Spleen (tissue), 11 donors: ENCODE results near the gene OFD1. TPM values are rescaled to one million over a fixed set of nuclear protein-coding genes. Genes with fewer than 3 reads are reported as not detected.
A peak's percentile ranks its signal among the peaks of the same experiment; 100 is the strongest.

Experiments
- DNase-seq: peaks from one replicate; pipeline ENCODE4 v3.0.0-alpha.2; 2020
- H3K27ac ChIP-seq, 8 donors: fragments of 200-600 bp; sonication (generic) in 7 of 8; 1 replicate in 4 of 8; 2 replicates in 4 of 8; pipeline versions ENCODE4 v1.5.0 to v1.8.0; 2016 to 2021; ENCODE audit warnings: inconsistent platforms in 4 of 8, mild to moderate bottlenecking in 4 of 8, moderate library complexity in 1 of 8
- H3K27me3 ChIP-seq, 7 donors: fragments of 200-600 bp; sonication (generic) in 6 of 7; replicated peaks in 1 of 7; 1 replicate in 4 of 7; 2 replicates in 3 of 7; pipeline versions ENCODE4 v1.5.0 to v1.8.0; 2016 to 2021; ENCODE audit warnings: inconsistent platforms in 3 of 7, mild to moderate bottlenecking in 1 of 7
- H3K36me3 ChIP-seq, 6 donors: fragments of 200-600 bp; sonication (generic) in 5 of 6; 1 replicate in 4 of 6; 2 replicates in 2 of 6; pipeline versions ENCODE4 v1.5.0 to v1.8.0; 2016 to 2021; ENCODE audit warnings: inconsistent platforms in 2 of 6
- H3K4me1 ChIP-seq, 6 donors: fragments of 200-600 bp; sonication (generic) in 5 of 6; 1 replicate in 3 of 6; 2 replicates in 3 of 6; pipeline versions ENCODE4 v1.5.0 to v1.8.0; 2016 to 2021; ENCODE audit warnings: inconsistent platforms in 3 of 6
- H3K4me3 ChIP-seq, 8 donors: fragments of 200-600 bp; sonication (generic) in 7 of 8; 1 replicate in 4 of 8; 2 replicates in 4 of 8; pipeline versions ENCODE4 v1.5.0 to v1.8.0; 2016 to 2021; ENCODE audit warnings: inconsistent platforms in 4 of 8, mild to moderate bottlenecking in 4 of 8, moderate library complexity in 2 of 8
- H3K9me3 ChIP-seq, 8 donors: fragments of 200-600 bp; sonication (generic) in 7 of 8; 1 replicate in 4 of 8; 2 replicates in 4 of 8; pipeline versions ENCODE4 v1.5.0 to v1.8.0; 2016 to 2021; ENCODE audit warnings: inconsistent platforms in 4 of 8
- CTCF ChIP-seq, 11 experiments: fragments of 200-600 bp in 7 of 11; fragments of 450-650 bp in 4 of 11; sonication (generic) in 4 of 11; IDR thresholded peaks in 8 of 11; conservative IDR thresholded peaks in 3 of 11; 1 replicate in 7 of 11; 2 replicates in 4 of 11; pipeline versions ENCODE4 v1.4.0 to v1.8.0; 2016 to 2021; ENCODE audit warnings: antibody characterized with exemption in 11 of 11, inconsistent platforms in 4 of 11, mild to moderate bottlenecking in 1 of 11
- POLR2A ChIP-seq, 3 donors: fragments of 450-650 bp; IDR thresholded peaks; one replicate each; pipeline ENCODE4 v1.5.1; 2017; ENCODE audit warnings: antibody characterized with exemption in 3 of 3, mild to moderate bottlenecking in 1 of 3
- POLR2AphosphoS5 ChIP-seq, 3 donors: sonication (generic); formaldehyde crosslinking; IDR thresholded peaks; one replicate each; pipeline ENCODE4 v1.5.1; 2017; ENCODE audit warnings: antibody characterized with exemption in 3 of 3
- WGBS, 5 donors: extraction: QIAGEN DNeasy Blood & Tissue Kit in 3 of 5; methylation state at CpG; one replicate each; pipeline versions ENCODE4 v1.1.5 to v1.1.7; 2013 to 2018; 5-methylcytosine and 5-hydroxymethylcytosine counted together
- intact Hi-C: fragments of 100-400 bp; cut with DNase I; formaldehyde crosslinking; loops from one replicate; pipeline ENCODE4 v1.15.0; 2023; ENCODE audit warnings: low total_unique reads
- polyA plus RNA-seq, 3 donors: library from polyadenylated mRNA; stranded (reverse); fragments of 200-250 nt; gene quantifications; one replicate each; pipeline ENCODE4 v1.2.1, GENCODE V29; 2013
- total RNA-seq, 7 donors: library from RNA; depleted of rRNA in 3 of 7; stranded (reverse); fragments of >200 nt in 3 of 7; fragmentation: NEBNext Ultra II Directional in 4 of 7; extraction: Animal tissue kit (Norgen Biotek cat#: 25700) in 4 of 7; gene quantifications; one replicate each; pipeline versions ENCODE4 v1.1.0 to v1.2.1, GENCODE V29; 2016 to 2021
- donor health status: healthy with polysubstance abuse.
- donor health status: DM: no; HTN: no; CAD: no; lungs with moderate emphysema.
- donor health status: DM: no; HTN: no; CAD: no.
- donor health status: Bipolar disorder and iron deficiency.
- donor health status: healthy.
- donor health status: DM: no; HTN: no; CAD: no.
- donor health status: DM: yes; HTN: yes; CAD: no.

OFD1 gene
- total and polyA plus RNA-seq, 10 donors: 33.6 to 138 (median 50.9) TPM

DNA sequence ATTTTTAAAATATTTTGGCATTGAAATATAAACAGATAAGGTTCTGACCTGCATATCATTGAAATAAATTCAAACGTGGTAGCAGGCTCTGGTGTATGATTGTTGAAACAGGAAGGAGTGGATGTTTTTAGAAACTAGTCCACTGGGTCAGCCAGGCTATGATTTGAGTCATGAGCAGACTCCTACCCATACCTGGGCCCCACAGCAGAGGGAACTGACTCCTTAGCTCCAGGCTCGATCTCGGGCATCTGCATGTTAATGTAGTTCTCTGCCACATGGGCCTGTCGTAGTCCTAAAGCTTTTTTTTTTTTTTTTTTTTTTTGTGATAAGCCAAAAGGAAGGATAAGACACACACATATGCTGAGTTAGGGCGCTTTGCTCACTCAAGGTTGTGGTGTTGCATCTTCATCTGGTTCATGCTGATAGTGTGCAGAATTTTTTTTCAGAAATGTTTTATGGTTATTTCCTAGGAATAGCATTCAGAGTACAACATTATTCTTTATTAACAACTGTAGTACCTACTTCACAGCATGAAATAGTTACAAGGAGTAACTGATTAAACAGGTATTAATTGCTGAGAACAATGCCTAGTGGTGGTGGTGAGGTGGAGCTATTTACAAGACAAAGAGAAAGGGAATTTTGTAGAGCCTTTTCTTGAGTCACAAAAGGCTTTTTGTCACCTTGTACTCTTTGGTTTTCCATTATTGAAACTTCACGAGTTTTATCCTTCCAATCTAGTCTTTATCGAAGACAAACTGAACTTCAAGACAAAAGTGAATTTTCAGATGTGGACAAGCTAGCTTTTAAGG is 27.3 kb downstream of the OFD1 start:
- Histone ChIP-seq H3K27ac (peak overlapping the region in 1 of 8 donors; percentile 28), H3K4me3 (no peak overlapping the region), H3K4me1 (peaks cover 6 to 83% (median 37%) of the 10 kb centered on the region in 6 donors), H3K27me3 (no peaks in the 10 kb centered on the region), H3K9me3 (no peaks in the 10 kb centered on the region), H3K36me3 (peaks cover 0 to 97% (median 34%) of the 10 kb centered on the region in 6 donors)
- 61 to 70% (median 63%) methylated on average over 7 of the region's 7 CpGs for WGBS, 5 donors
- TF ChIP-seq CTCF (IDR thresholded peaks at IDR 0.05 in 8 of 11, conservative IDR thresholded peaks at IDR 0.05 in 3 of 11): no peak
- DNase-seq: no peak
- intact Hi-C loops: no loop called here

GRCh38 chrX:13763489-13763888 is 28.9 kb downstream of the OFD1 start:
- no peak for DNase-seq
- intact Hi-C loops: no loop called here
- H3K4me3 ChIP-seq: no peak overlapping the region

GRCh38 chrX:13764281-13764680 is 29.7 kb downstream of the OFD1 start:
- 19 to 56% (median 43%) methylated on average over 7 of the region's 7 CpGs for WGBS, 5 donors
- intact Hi-C loops: no loop called here
- Histone ChIP-seq H3K9me3 (no peaks in the 10 kb centered on the region), H3K4me3 (no peak overlapping the region), H3K27ac (peak overlapping the region in 5 of 8 donors; percentile 11 to 33 (median 22)), H3K27me3 (no peaks in the 10 kb centered on the region), H3K36me3 (peaks cover 0 to 97% (median 36%) of the 10 kb centered on the region in 6 donors), H3K4me1 (peaks cover 6 to 66% (median 30%) of the 10 kb centered on the region in 6 donors)
- DNase-seq: no peak
- TF ChIP-seq POLR2A (IDR thresholded peaks at IDR 0.05): no peak

More at GRCh38 chrX:13763489-13763888, 28.9 kb downstream of the OFD1 start:
- Histone ChIP-seq H3K27ac (peak overlapping the region in 1 of 8 donors; percentile 16), H3K36me3 (peaks cover 0 to 97% (median 35%) of the 10 kb centered on the region in 6 donors), H3K27me3 (no peaks in the 10 kb centered on the region), H3K4me1 (peaks cover 6 to 74% (median 36%) of the 10 kb centered on the region in 6 donors), H3K9me3 (no peaks in the 10 kb centered on the region)
- no peak for TF ChIP-seq CTCF (IDR thresholded peaks at IDR 0.05 in 8 of 11, conservative IDR thresholded peaks at IDR 0.05 in 3 of 11)
- TF ChIP-seq POLR2AphosphoS5 (IDR thresholded peaks at IDR 0.05): no peak
- no peak for TF ChIP-seq POLR2A (IDR thresholded peaks at IDR 0.05)
- WGBS, 5 donors: 63 to 82% (median 73%) methylated on average over 7 to 8 of the region's 8 CpGs

DNA sequence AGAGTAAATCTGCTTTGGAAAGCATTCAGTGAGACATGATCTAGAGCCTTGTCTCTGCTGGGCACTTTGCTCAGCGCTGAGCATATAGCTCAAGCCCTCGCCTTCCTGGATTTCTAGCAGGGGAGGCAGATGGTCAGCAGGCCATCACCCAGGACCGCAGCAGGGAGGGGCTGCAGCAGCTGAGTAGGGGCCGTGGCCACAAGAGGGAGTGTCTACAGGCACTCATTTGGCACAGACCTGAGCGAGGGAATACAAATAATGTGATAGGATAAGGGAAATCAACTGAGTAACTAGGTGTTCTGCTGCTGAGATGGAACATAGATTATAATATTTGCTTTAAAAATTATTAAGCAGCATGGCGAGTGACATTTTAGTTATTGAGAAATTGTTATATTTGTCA is 30.2 kb downstream of the OFD1 start:
- Histone ChIP-seq H3K36me3 (peaks cover 0 to 98% (median 40%) of the 10 kb centered on the region in 6 donors), H3K4me1 (peaks cover 4 to 61% (median 26%) of the 10 kb centered on the region in 6 donors), H3K4me3 (no peak overlapping the region), H3K27me3 (no peaks in the 10 kb centered on the region), H3K9me3 (no peaks in the 10 kb centered on the region), H3K27ac (peak overlapping the region in 5 of 8 donors; percentile 11 to 33 (median 22))
- intact Hi-C loops: no loop called here
- WGBS, 5 donors: 73 to 89% (median 76%) methylated on average over 5 to 6 of the region's 6 CpGs
- TF ChIP-seq POLR2AphosphoS5 (IDR thresholded peaks at IDR 0.05) (no peak), CTCF (IDR thresholded peaks at IDR 0.05 in 8 of 11, conservative IDR thresholded peaks at IDR 0.05 in 3 of 11) (no peak), POLR2A (IDR thresholded peaks at IDR 0.05) (no peak)
- DNase-seq: no peak
